Tibial artery (tissue), 4 donors: ENCODE measurements around the gene ADGRV1.

ENCODE experiments used
- DNase-seq, 2 donors: peaks; one replicate each; pipeline ENCODE4 v3.0.0-alpha.2; 2019
- H3K27ac ChIP-seq, 2 donors: fragments of 200-600 bp; sonication (generic) in 1 of 2; 1 replicate in 1 of 2; 2 replicates in 1 of 2; pipeline ENCODE4 v1.5.1; 2018 to 2019; ENCODE audit warnings: mild to moderate bottlenecking in 1 of 2
- H3K27me3 ChIP-seq, 2 donors: fragments of 200-600 bp; sonication (generic) in 1 of 2; one replicate each; pipeline versions ENCODE4 v1.5.1 to v1.6.0; 2016 to 2019
- H3K36me3 ChIP-seq, 3 donors: fragments of 200-600 bp; sonication (generic) in 2 of 3; one replicate each; pipeline ENCODE4 v1.5.1; 2016 to 2019; ENCODE audit warnings: mild to moderate bottlenecking in 2 of 3
- H3K4me1 ChIP-seq, 4 donors: fragments of 200-600 bp; sonication (generic) in 2 of 4; 1 replicate in 3 of 4; 2 replicates in 1 of 4; pipeline ENCODE4 v1.5.1; 2016 to 2019
- H3K4me3 ChIP-seq, 2 donors: fragments of 200-600 bp; sonication (generic) in 1 of 2; 1 replicate in 1 of 2; 2 replicates in 1 of 2; pipeline ENCODE4 v1.5.1; 2018 to 2019; ENCODE audit warnings: mild to moderate bottlenecking in 2 of 2
- H3K9me3 ChIP-seq, 3 donors: fragments of 200-600 bp; sonication (generic) in 1 of 3; one replicate each; pipeline ENCODE4 v1.5.1; 2016 to 2019
- intact Hi-C: fragments of 100-400 bp; cut with DNase I; formaldehyde crosslinking; loops from one replicate; pipeline ENCODE4 v1.15.0; 2023; ENCODE audit warnings: low total_unique reads
- TF ChIP-seq, protein P1 (sequence below), 2 experiments: fragments of 200-600 bp in 1 of 2; fragments of 450-650 bp in 1 of 2; IDR thresholded peaks; one replicate each; pipeline ENCODE4 v1.5.1; 2017 to 2019; ENCODE audit warnings: antibody characterized with exemption in 2 of 2, mild to moderate bottlenecking in 1 of 2, moderate library complexity in 1 of 2

ADGRV1 gene

DNA sequence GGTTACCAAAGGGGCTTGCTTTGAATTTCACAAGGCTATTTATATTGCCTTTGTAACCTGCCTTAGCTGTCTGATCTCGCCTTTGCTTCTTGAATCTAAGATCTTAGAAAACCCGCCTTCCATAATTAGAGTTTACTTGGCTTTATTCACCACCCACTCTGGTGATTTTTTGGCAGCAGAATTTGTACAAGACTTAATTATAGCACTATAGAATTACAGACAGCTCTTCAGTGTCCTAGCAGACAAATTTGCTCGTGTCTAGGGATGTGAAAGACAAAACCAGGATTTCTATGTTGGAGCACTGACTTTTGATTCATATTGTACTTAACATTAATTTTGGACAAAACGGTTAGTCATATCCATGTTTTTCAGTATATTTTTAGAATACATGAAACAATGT is 306.6 kb downstream of the ADGRV1 start:
- TF ChIP-seq, protein P1, sequence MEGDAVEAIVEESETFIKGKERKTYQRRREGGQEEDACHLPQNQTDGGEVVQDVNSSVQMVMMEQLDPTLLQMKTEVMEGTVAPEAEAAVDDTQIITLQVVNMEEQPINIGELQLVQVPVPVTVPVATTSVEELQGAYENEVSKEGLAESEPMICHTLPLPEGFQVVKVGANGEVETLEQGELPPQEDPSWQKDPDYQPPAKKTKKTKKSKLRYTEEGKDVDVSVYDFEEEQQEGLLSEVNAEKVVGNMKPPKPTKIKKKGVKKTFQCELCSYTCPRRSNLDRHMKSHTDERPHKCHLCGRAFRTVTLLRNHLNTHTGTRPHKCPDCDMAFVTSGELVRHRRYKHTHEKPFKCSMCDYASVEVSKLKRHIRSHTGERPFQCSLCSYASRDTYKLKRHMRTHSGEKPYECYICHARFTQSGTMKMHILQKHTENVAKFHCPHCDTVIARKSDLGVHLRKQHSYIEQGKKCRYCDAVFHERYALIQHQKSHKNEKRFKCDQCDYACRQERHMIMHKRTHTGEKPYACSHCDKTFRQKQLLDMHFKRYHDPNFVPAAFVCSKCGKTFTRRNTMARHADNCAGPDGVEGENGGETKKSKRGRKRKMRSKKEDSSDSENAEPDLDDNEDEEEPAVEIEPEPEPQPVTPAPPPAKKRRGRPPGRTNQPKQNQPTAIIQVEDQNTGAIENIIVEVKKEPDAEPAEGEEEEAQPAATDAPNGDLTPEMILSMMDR (IDR thresholded peaks at IDR 0.05) = no peak
- no peak overlapping the region for H3K4me3 ChIP-seq
- no peaks in the 10 kb centered on the region for H3K36me3 ChIP-seq
- no peaks in the 10 kb centered on the region for H3K27me3 ChIP-seq
- DNase-seq = no peak
- no peaks in the 10 kb centered on the region for H3K9me3 ChIP-seq
- peaks cover 0 to 8% (median 0%) of the 10 kb centered on the region in 4 donors for H3K4me1 ChIP-seq
- no peak overlapping the region for H3K27ac ChIP-seq
- intact Hi-C loops = loop anchor here (5.0 kb wide), 1 partner anchor 552 kb away; no protein-coding TSS in a partner anchor

DNA sequence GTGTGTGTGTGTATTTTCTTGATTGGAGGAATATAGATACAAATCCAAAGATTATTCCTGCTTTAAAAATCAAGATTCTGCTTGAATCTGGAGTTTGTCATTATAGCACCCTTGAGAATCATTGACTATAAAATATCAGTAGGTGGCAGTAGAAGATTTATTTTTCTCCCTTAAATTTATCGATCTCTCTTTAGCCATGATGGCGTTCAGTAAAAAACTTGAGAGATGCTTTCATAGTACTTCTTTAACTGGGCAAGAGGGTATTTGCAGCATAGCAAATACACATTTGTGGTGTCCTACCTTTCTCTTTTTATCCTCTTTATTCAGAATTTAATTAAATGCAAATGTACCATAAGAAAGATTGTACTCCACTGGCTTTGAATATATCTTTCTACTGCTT is 307.7 kb downstream of the ADGRV1 start:
- no peak overlapping the region for H3K4me3 ChIP-seq
- TF ChIP-seq, protein P1 (IDR thresholded peaks at IDR 0.05) = peak; percentile 45 to 65
- intact Hi-C loops = loop anchor here (5.0 kb wide), 1 partner anchor 551 kb away; no protein-coding TSS in a partner anchor
- no peak for DNase-seq
- H3K27me3 ChIP-seq = no peaks in the 10 kb centered on the region
- no peak overlapping the region for H3K27ac ChIP-seq
- H3K4me1 ChIP-seq = peaks cover 0 to 16% (median 0%) of the 10 kb centered on the region in 4 donors
- H3K36me3 ChIP-seq = no peaks in the 10 kb centered on the region
- H3K9me3 ChIP-seq = no peaks in the 10 kb centered on the region

DNA sequence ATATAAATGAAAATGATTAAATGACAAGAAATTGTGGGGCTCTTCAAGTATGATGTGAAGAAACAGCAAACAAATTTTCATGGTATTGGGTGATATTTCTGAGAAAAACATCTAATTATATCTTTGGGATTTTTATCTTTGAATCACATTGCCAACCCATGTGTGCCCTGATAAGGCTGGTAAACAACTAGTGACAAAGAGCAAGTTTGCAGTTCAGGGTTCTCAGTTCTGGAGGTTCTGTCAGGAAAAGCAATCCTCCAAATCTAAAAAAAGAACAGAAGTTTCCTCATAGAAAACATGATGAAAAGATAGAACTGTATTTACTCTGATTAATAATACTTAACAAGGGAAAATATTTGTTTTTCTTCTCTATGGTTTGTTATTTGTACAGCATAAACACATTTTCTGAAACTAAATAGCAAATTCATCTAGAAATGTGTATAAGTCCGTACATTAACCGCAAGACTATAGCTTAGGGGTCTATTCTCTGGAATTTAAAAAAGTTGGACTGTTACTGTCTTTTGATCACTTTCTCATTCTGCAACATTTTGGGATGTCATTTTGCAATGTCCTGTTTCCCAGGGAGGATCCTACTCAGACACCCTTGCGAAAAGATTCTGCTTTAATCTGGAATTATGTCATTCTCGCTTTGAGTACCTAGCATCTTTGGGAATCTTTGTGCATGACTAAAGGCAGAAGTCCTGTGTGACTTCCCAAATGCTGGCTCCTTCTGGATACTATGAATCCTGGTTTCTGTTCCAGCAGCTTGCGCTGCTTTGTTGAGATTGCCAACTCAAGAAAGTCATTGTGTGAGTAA is 308.5 kb downstream of the ADGRV1 start:
- Histone ChIP-seq H3K36me3 (no peaks in the 10 kb centered on the region), H3K4me3 (no peak overlapping the region), H3K27me3 (no peaks in the 10 kb centered on the region), H3K4me1 (peaks cover 0 to 24% (median 0%) of the 10 kb centered on the region in 4 donors), H3K9me3 (no peaks in the 10 kb centered on the region), H3K27ac (no peak overlapping the region)
- no peak for DNase-seq
- intact Hi-C loops = loop anchor here (5.0 kb wide), 1 partner anchor 550 kb away; no protein-coding TSS in a partner anchor
- TF ChIP-seq, protein P1 (IDR thresholded peaks at IDR 0.05) = no peak

DNA sequence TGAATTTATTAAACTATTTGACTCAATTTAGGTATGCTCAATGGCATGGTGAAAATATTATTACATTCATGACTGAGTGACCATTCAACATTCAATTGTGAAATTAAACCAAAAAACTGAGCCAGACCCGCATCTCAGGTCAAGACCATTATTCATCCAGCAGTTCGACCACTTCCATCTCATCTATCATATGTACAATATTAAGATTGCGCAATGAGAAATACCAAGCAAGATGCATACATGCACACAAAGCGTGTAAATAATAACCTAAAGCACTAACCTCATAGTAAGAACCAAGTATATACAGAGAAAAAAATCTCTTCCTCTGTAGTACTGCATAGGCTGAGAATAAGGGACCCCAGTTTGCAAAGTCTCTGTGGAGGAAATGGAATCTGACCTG is 310.2 kb downstream of the ADGRV1 start:
- TF ChIP-seq, protein P1 (IDR thresholded peaks at IDR 0.05) = no peak
- no peak for DNase-seq
- Histone ChIP-seq H3K4me3 (no peak overlapping the region), H3K4me1 (peaks cover 0 to 36% (median 2%) of the 10 kb centered on the region in 4 donors), H3K27ac (no peak overlapping the region), H3K9me3 (no peaks in the 10 kb centered on the region), H3K27me3 (no peaks in the 10 kb centered on the region), H3K36me3 (no peaks in the 10 kb centered on the region)
- intact Hi-C loops = loop anchor here (5.0 kb wide), 1 partner anchor 549 kb away; no protein-coding TSS in a partner anchor

DNA sequence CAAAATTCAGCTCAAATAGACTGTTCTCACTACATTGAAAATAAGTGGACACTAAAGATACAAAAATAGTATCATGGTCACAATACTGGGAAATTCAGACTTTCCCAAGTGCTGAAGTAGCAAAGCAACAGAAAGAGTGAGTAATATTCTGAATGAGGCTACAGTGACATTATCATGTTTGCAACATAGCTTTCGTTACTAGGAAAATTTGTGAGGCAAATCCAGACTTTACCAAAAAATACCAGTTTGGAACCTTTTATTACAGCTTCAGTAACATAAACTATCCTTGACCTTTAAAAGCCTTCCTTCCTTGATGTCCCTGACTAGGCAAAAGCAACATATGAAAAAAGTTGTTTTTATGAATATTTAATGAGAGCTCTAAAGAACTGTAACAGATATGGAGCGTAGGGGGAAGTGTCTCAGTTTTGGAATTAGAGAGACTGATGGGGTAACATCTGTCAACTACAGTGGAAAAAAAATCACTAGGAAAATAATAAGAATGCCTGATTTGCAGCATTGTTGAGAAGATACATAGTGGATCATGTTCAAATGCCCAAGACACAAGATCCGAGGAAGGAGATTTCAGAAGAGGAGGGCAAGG is 312.9 kb downstream of the ADGRV1 start:
- intact Hi-C loops = no loop called here
- H3K27ac ChIP-seq = peak overlapping the region in 1 of 2 donors; percentile 6

More for the DNA sequence above, 312.9 kb downstream of the ADGRV1 start:
- no peaks in the 10 kb centered on the region for H3K9me3 ChIP-seq
- H3K4me1 ChIP-seq = peaks cover 0 to 34% (median 2%) of the 10 kb centered on the region in 4 donors
- TF ChIP-seq, protein P1 (IDR thresholded peaks at IDR 0.05) = no peak
- H3K36me3 ChIP-seq = no peaks in the 10 kb centered on the region
- H3K4me3 ChIP-seq = no peak overlapping the region
- DNase-seq = no peak
- no peaks in the 10 kb centered on the region for H3K27me3 ChIP-seq
